Osteoblast (primary cell): ENCODE data around the gene RASA3. TPM values are rescaled to one million over a fixed set of nuclear protein-coding genes. Genes with fewer than 3 reads are reported as not detected.
"Not testable (repeated sequence)": the region's sequence is repeated elsewhere in the genome, so short reads cannot be mapped to it uniquely, and the experiment has no call there.

Experiments
- DNase-seq: peaks from one replicate; pipeline ENCODE4 v3.0.0; 2011; ENCODE audit warnings: low spot score, mixed read lengths; ENCODE audit not compliant: insufficient read length; ENCODE audit errors: missing footprints
- H2AFZ ChIP-seq: 2 replicates; pipeline ENCODE4 v1.6.0; 2011; ENCODE audit warnings: mild to moderate bottlenecking, low read length
- H3K27ac ChIP-seq: 2 replicates; pipeline ENCODE4 v1.5.1; 2011; ENCODE audit warnings: mild to moderate bottlenecking, low read depth, low read length, moderate library complexity
- H3K27me3 ChIP-seq: 2 replicates; pipeline ENCODE4 v1.6.0; 2012; ENCODE audit warnings: mild to moderate bottlenecking, control low read depth, inconsistent platforms, low read length, moderate library complexity; ENCODE audit not compliant: insufficient read depth
- H3K36me3 ChIP-seq: 2 replicates; pipeline ENCODE4 v1.5.1; 2011; ENCODE audit warnings: mild to moderate bottlenecking, low read length, control low read depth, moderate library complexity; ENCODE audit not compliant: insufficient read depth
- H3K4me1 ChIP-seq: 2 replicates; pipeline ENCODE4 v1.5.1; 2011; ENCODE audit warnings: mild to moderate bottlenecking, low read length, control low read depth, moderate library complexity; ENCODE audit not compliant: insufficient read depth
- H3K4me2 ChIP-seq: 2 replicates; pipeline ENCODE4 v1.6.0; 2011; ENCODE audit warnings: mild to moderate bottlenecking, low read length; ENCODE audit not compliant: insufficient read depth
- H3K4me3 ChIP-seq: fragments of 200-600 bp; sonication (generic); 3 replicates; pipeline ENCODE4 v1.5.1; 2012; ENCODE audit warnings: mild to moderate bottlenecking, low read length, inconsistent platforms; ENCODE audit not compliant: insufficient read depth
- H3K79me2 ChIP-seq: 2 replicates; pipeline ENCODE4 v1.6.0; 2012; ENCODE audit warnings: mild to moderate bottlenecking, low read length, control low read depth, inconsistent platforms; ENCODE audit not compliant: insufficient read depth
- H3K9me3 ChIP-seq: 2 replicates; pipeline ENCODE4 v1.5.1; 2011; ENCODE audit warnings: low read depth, low read length, control low read depth
- H4K20me1 ChIP-seq: 2 replicates; pipeline ENCODE4 v1.6.0; 2012; ENCODE audit warnings: mild to moderate bottlenecking, low read length, control low read depth; ENCODE audit not compliant: insufficient read depth
- CTCF ChIP-seq: IDR thresholded peaks from 2 replicates; pipeline ENCODE4 v1.5.1; 2011; ENCODE audit warnings: mild to moderate bottlenecking, low read depth, low read length, moderate library complexity; ENCODE audit errors: extremely low read depth
- total RNA-seq: library from RNA; depleted of rRNA; stranded (reverse); fragments of >200 nt; gene quantifications from 2 replicates; pipeline ENCODE4 v1.2.3, GENCODE V29; 2012

Gene RASA3
- total RNA-seq, 1 donor, result 41.3 TPM

DNA sequence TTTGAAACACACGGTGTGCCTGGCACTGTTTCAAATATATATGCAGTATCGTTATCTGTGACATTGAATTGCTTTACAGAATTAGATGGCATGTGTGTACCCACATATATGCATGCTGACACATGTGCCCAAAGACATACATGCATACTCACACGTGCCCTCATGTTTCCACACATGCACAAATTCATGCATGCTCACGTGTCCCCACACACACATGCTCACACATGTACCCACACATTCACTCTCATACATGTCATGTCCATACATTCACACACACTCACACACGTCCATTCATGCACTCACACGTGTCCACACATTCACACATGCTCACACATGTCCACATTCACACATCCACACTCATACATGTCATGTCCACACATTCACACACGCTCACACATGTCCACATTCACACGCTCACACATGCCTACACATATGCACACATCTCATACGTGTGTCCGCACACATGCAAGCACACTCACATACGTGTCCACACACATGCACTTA lies 140.7 kb downstream of the RASA3 start:
- no peak overlapping the region for H3K4me2 ChIP-seq
- no peak overlapping the region for H2AFZ ChIP-seq
- no peaks in the 10 kb centered on the region for H3K27me3 ChIP-seq
- no peak overlapping the region for H3K4me3 ChIP-seq
- no peak for DNase-seq
- H3K36me3 ChIP-seq, result peaks cover 61% of the 10 kb centered on the region
- H3K79me2 ChIP-seq, result no peaks in the 10 kb centered on the region
- H4K20me1 ChIP-seq, result peaks cover 4% of the 10 kb centered on the region
- H3K27ac ChIP-seq, result no peak overlapping the region
- no peaks in the 10 kb centered on the region for H3K4me1 ChIP-seq
- H3K9me3 ChIP-seq, result no peaks in the 10 kb centered on the region
- TF ChIP-seq CTCF, result no peak

DNA sequence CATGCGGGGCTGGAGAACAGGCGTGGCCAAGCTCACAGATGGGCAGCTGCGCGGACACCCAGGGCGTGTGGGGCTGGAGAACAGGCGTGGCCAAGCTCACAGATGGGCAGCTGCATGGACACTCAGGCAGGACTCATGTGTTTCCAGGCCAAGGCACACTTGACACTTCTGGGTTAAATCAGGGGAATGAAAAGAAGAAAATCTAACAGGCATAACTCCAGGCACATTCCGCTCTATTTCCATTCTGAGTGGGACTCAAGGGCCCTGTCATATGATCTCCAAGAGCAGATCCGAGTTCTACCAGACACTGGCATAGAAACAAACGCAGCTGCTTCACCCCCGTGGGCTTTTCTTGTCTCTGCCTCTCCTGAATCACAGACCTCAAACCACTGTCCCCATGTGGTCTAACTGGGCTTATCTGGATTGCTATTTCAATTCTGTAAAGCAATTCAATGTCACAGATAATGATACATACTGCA lies 141.2 kb downstream of the RASA3 start:
- DNase-seq, result no peak
- no peak overlapping the region for H3K27ac ChIP-seq

GRCh38 chr13:113990321-113990837 lies 142.0 kb downstream of the RASA3 start:
- no peak overlapping the region for H3K4me2 ChIP-seq
- H3K4me1 ChIP-seq, result no peaks in the 10 kb centered on the region
- TF ChIP-seq CTCF, result no peak
- H3K9me3 ChIP-seq, result no peaks in the 10 kb centered on the region
- no peaks in the 10 kb centered on the region for H3K79me2 ChIP-seq
- no peaks in the 10 kb centered on the region for H3K27me3 ChIP-seq
- peaks cover 4% of the 10 kb centered on the region for H4K20me1 ChIP-seq
- H3K4me3 ChIP-seq, result no peak overlapping the region
- no peak overlapping the region for H3K27ac ChIP-seq
- peaks cover 54% of the 10 kb centered on the region for H3K36me3 ChIP-seq
- DNase-seq, result no peak
- no peak overlapping the region for H2AFZ ChIP-seq

More for the DNA sequence above, 141.2 kb downstream of the RASA3 start:
- H3K4me1 ChIP-seq, result no peaks in the 10 kb centered on the region
- peaks cover 56% of the 10 kb centered on the region for H3K36me3 ChIP-seq
- no peak overlapping the region for H3K4me2 ChIP-seq
- no peak overlapping the region for H2AFZ ChIP-seq
- TF ChIP-seq CTCF, result no peak
- H4K20me1 ChIP-seq, result peaks cover 4% of the 10 kb centered on the region
- H3K9me3 ChIP-seq, result no peaks in the 10 kb centered on the region
- no peaks in the 10 kb centered on the region for H3K79me2 ChIP-seq
- H3K4me3 ChIP-seq, result no peak overlapping the region
- H3K27me3 ChIP-seq, result no peaks in the 10 kb centered on the region

DNA sequence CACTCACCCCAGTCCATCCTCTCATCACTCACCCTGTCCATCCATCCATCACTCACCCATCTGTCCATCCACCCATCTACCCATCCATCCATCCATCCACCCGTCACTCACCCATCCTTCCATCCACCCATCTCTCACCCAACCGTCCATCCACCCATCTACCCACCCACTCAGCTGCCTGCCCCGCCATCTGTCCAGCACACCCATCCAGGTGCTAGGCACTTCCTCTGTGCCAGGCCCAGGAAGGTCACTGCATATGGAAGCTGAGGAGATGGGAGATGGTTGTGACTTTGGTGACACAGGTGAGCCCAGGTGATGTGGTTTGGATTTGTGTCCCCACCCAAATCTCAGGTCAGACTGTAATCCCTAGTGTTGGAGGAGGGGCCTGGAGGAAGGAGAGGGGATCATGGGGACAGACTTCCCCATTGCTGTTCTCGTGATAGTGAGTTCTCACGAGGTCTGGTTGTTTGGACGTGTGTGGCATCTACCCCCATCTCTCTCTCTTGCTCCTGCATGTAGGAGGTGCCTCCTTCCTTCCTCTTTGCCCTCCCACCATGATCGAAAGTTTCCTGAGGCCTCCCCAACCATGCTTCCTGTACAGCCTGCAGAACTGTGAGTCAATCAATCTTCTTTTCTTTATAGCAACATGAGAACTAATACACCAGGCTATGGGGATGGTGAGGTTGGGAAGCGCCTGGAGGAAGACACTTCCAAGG lies 142.7 kb downstream of the RASA3 start:
- Histone ChIP-seq H3K79me2 (no peaks in the 10 kb centered on the region), H3K4me3 (no peak overlapping the region), H3K36me3 (peaks cover 48% of the 10 kb centered on the region), H2AFZ (no peak overlapping the region), H4K20me1 (peaks cover 4% of the 10 kb centered on the region), H3K4me1 (no peaks in the 10 kb centered on the region), H3K9me3 (no peaks in the 10 kb centered on the region), H3K27ac (no peak overlapping the region), H3K27me3 (no peaks in the 10 kb centered on the region), H3K4me2 (no peak overlapping the region)
- no peak for TF ChIP-seq CTCF
- DNase-seq, result no peak

- not testable (repeated sequence) for H4K20me1 ChIP-seq, H3K79me2 ChIP-seq, H3K27me3 ChIP-seq, H3K4me3 ChIP-seq, H3K9me3 ChIP-seq, H3K27ac ChIP-seq, H3K4me1 ChIP-seq, DNase-seq, H3K4me2 ChIP-seq, H2AFZ ChIP-seq
- H3K36me3 ChIP-seq, result peaks cover 39% of the 10 kb centered on the region
Observed at GRCh38 chr13:113988859-113989258, 143.6 kb downstream of the RASA3 start.
